H1 (cell line): ENCODE data around the gene SMIM20. TPM values are rescaled to one million over a fixed set of nuclear protein-coding genes. Genes with fewer than 3 reads are reported as not detected.

Source experiments
- HDAC2 ChIP-seq, 2 experiments: fragments of 300-600 bp in 1 of 2; sonication (generic) in 1 of 2; IDR thresholded peaks; 2 replicates each; pipeline ENCODE4 v1.6.1; 2011 to 2012; ENCODE audit warnings: low read depth in 2 of 2, low read length in 2 of 2, mild to moderate bottlenecking in 2 of 2, moderate library complexity in 2 of 2, borderline replicate concordance in 1 of 2, inconsistent platforms in 1 of 2
- RBBP5 ChIP-seq: IDR thresholded peaks from 2 replicates; pipeline ENCODE4 v1.7.1; 2012; ENCODE audit warnings: low read depth, mild to moderate bottlenecking, inconsistent platforms, low read length, moderate library complexity, borderline replicate concordance
- polyA plus RNA-seq, 7 experiments: library from polyadenylated mRNA; depleted of rRNA in 3 of 7; stranded (reverse) in 5 of 7; unstranded in 2 of 7; fragments of >200 nt in 5 of 7; fragments of 200-250 nt in 2 of 7; gene quantifications; 1 replicate in 5 of 7; 2 replicates in 1 of 7; 4 replicates in 1 of 7; pipeline versions ENCODE4 v1.2.1 to v1.2.3, GENCODE V29; 2011 to 2013; ENCODE audit warnings: missing spikeins in 2 of 7, mixed read lengths in 2 of 7
- total RNA-seq: library from RNA; stranded (reverse); fragmentation: NEBNext Ultra II Directional; extraction: Animal tissue kit (Norgen Biotek cat#: 25700); gene quantifications from 2 replicates; pipeline ENCODE4 v1.2.1, GENCODE V29; 2021

SMIM20 gene
- total and polyA plus RNA-seq, 2 of the 8 experiments (the other 6 are each of a cell fraction or from before 2014, with no cell fraction given): 21.9 to 36.9 TPM

- TF ChIP-seq HDAC2 (IDR thresholded peaks at IDR 0.05; ENCODE audit: borderline replicate concordance in 1 of 2, low read depth in 2 of 2, low read length in 2 of 2): peak in 1 of 2 experiments; percentile 67; a peak in 1 of 4 replicates
- no peak for TF ChIP-seq RBBP5
These were observed 34.4 kb upstream of the SMIM20 start (continued) for GRCh38 chr4:25879587-25879986.
